ENCODE results near the gene GRM3.

DNA sequence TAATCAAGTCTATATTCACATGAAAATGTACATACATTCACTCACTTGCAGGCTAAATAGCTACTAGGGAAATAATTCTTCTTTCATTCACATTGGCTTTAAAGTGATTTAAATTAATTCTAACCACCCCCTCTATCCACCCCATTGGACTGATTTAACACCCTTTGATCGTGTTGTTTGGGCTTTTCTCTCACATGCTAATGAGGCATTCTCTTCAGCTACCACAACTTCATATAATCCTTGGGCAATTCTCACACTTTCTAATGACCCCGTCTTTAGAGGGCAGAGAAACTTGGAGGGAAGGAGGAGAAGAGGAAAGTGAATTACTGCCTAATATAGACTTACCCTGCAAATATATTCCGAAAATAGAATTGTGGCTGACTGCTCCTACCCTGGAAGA lies 24.6 kb downstream of the GRM3 start:
- TF ChIP-seq EZH2 (IDR thresholded peaks at IDR 0.05) (no peak), POLR2AphosphoS5 (IDR thresholded peaks at IDR 0.05; ENCODE audit: borderline replicate concordance, low read depth, low read length) (no peak)

Measured in SK-N-MC (cell line).